CD4-positive, alpha-beta T cell treated with Interleukin-15 for 4 hours (primary cell): ENCODE measurements around the gene SAMD3.
"Not testable (repeated sequence)": the region's sequence is repeated elsewhere in the genome, so short reads cannot be mapped to it uniquely, and the experiment has no call there.

Experiments
- DNase-seq: peaks from one replicate; pipeline ENCODE4 v3.0.0-alpha.2; 2020; ENCODE audit warnings: low spot score

SAMD3 gene

GRCh38 chr6:130129762-130130246 is 92.9 kb downstream of the SAMD3 start:
- no peak for DNase-seq

GRCh38 chr6:130128326-130128725 is 94.4 kb downstream of the SAMD3 start:
- DNase-seq = no peak

- DNase-seq = no peak
Measured at GRCh38 chr6:130127195-130127594, 95.6 kb downstream of the SAMD3 start.

GRCh38 chr6:130122243-130122642 is 100.5 kb downstream of the SAMD3 start:
- DNase-seq = no peak

- DNase-seq = no peak
Measured at GRCh38 chr6:130120731-130121130, 102.0 kb downstream of the SAMD3 start.

- DNase-seq = no peak
Measured at GRCh38 chr6:130119211-130119610, 103.5 kb downstream of the SAMD3 start.

GRCh38 chr6:130118236-130118635 is 104.5 kb downstream of the SAMD3 start:
- no peak for DNase-seq

- not testable (repeated sequence) for DNase-seq
Measured at GRCh38 chr6:130117187-130117701, 105.5 kb downstream of the SAMD3 start.

- DNase-seq = no peak
Measured at GRCh38 chr6:130116273-130116672, 106.5 kb downstream of the SAMD3 start.

- DNase-seq = no peak
Measured at GRCh38 chr6:130115036-130115435, 107.7 kb downstream of the SAMD3 start.

GRCh38 chr6:130113201-130113710 is 109.5 kb downstream of the SAMD3 start:
- no peak for DNase-seq

GRCh38 chr6:130111031-130111430 is 111.7 kb downstream of the SAMD3 start:
- no peak for DNase-seq

GRCh38 chr6:130107710-130108109 is 115.0 kb downstream of the SAMD3 start:
- DNase-seq = no peak

GRCh38 chr6:130105996-130106704 is 116.6 kb downstream of the SAMD3 start:
- DNase-seq = no peak

GRCh38 chr6:130099119-130099518 is 123.6 kb downstream of the SAMD3 start:
- no peak for DNase-seq

GRCh38 chr6:130098317-130098716 is 124.4 kb downstream of the SAMD3 start:
- no peak for DNase-seq
